Measurements from ENCODE around the gene CXCL16. TPM values are rescaled to one million over a fixed set of nuclear protein-coding genes. Genes with fewer than 3 reads are reported as not detected.

The CXCL16 gene
- total and polyA plus RNA-seq, 10 of the 15 experiments (the other 5 are each of a cell fraction or from before 2014, with no cell fraction given) = 0.15 to 2.2 (median 0.65) TPM

DNA sequence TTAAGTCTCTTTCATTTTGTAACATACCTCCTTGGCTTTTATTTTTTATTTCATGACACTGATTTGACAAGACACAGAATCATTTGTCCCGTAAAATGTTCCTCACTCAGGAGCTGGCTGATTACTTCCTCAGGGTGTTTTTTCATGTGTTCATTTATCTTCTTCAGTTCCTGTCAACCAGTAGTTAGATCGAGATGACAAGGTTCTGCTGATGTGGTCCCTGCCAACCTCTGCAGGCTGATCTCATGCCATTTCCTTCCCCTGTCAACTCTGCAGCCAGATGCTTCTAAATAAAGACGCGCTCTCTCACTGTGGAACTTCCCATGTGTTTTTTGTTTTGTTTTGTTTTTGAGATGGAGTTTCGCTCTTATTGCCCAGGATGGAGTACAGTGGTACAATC is 8.1 kb upstream of the CXCL16 start (continued):
- TF ChIP-seq, protein P1, sequence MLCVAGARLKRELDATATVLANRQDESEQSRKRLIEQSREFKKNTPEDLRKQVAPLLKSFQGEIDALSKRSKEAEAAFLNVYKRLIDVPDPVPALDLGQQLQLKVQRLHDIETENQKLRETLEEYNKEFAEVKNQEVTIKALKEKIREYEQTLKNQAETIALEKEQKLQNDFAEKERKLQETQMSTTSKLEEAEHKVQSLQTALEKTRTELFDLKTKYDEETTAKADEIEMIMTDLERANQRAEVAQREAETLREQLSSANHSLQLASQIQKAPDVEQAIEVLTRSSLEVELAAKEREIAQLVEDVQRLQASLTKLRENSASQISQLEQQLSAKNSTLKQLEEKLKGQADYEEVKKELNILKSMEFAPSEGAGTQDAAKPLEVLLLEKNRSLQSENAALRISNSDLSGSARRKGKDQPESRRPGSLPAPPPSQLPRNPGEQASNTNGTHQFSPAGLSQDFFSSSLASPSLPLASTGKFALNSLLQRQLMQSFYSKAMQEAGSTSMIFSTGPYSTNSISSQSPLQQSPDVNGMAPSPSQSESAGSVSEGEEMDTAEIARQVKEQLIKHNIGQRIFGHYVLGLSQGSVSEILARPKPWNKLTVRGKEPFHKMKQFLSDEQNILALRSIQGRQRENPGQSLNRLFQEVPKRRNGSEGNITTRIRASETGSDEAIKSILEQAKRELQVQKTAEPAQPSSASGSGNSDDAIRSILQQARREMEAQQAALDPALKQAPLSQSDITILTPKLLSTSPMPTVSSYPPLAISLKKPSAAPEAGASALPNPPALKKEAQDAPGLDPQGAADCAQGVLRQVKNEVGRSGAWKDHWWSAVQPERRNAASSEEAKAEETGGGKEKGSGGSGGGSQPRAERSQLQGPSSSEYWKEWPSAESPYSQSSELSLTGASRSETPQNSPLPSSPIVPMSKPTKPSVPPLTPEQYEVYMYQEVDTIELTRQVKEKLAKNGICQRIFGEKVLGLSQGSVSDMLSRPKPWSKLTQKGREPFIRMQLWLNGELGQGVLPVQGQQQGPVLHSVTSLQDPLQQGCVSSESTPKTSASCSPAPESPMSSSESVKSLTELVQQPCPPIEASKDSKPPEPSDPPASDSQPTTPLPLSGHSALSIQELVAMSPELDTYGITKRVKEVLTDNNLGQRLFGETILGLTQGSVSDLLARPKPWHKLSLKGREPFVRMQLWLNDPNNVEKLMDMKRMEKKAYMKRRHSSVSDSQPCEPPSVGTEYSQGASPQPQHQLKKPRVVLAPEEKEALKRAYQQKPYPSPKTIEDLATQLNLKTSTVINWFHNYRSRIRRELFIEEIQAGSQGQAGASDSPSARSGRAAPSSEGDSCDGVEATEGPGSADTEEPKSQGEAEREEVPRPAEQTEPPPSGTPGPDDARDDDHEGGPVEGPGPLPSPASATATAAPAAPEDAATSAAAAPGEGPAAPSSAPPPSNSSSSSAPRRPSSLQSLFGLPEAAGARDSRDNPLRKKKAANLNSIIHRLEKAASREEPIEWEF (IDR thresholded peaks at IDR 0.05; ENCODE audit: insufficient replicate concordance, low read depth, low read length) = no peak
- TF ChIP-seq LARP7 (IDR thresholded peaks at IDR 0.05) = no peak
- TF ChIP-seq, protein P2, sequence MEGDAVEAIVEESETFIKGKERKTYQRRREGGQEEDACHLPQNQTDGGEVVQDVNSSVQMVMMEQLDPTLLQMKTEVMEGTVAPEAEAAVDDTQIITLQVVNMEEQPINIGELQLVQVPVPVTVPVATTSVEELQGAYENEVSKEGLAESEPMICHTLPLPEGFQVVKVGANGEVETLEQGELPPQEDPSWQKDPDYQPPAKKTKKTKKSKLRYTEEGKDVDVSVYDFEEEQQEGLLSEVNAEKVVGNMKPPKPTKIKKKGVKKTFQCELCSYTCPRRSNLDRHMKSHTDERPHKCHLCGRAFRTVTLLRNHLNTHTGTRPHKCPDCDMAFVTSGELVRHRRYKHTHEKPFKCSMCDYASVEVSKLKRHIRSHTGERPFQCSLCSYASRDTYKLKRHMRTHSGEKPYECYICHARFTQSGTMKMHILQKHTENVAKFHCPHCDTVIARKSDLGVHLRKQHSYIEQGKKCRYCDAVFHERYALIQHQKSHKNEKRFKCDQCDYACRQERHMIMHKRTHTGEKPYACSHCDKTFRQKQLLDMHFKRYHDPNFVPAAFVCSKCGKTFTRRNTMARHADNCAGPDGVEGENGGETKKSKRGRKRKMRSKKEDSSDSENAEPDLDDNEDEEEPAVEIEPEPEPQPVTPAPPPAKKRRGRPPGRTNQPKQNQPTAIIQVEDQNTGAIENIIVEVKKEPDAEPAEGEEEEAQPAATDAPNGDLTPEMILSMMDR (IDR thresholded peaks at IDR 0.05 in 2 of 3, conservative IDR thresholded peaks at IDR 0.05 in 1 of 3; ENCODE audit: control insufficient read depth in 2 of 3, extremely low read depth in 1 of 3, insufficient read depth in 1 of 3, low read depth in 3 of 3, low read length in 3 of 3) = no peak
- TF ChIP-seq, protein P3, sequence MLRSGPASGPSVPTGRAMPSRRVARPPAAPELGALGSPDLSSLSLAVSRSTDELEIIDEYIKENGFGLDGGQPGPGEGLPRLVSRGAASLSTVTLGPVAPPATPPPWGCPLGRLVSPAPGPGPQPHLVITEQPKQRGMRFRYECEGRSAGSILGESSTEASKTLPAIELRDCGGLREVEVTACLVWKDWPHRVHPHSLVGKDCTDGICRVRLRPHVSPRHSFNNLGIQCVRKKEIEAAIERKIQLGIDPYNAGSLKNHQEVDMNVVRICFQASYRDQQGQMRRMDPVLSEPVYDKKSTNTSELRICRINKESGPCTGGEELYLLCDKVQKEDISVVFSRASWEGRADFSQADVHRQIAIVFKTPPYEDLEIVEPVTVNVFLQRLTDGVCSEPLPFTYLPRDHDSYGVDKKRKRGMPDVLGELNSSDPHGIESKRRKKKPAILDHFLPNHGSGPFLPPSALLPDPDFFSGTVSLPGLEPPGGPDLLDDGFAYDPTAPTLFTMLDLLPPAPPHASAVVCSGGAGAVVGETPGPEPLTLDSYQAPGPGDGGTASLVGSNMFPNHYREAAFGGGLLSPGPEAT (IDR thresholded peaks at IDR 0.05; ENCODE audit: low read depth) = no peak
- no peak for TF ChIP-seq NBN (IDR thresholded peaks at IDR 0.05)
- TF ChIP-seq PAX8 (IDR thresholded peaks at IDR 0.05) = no peak
- TF ChIP-seq, protein P4, sequence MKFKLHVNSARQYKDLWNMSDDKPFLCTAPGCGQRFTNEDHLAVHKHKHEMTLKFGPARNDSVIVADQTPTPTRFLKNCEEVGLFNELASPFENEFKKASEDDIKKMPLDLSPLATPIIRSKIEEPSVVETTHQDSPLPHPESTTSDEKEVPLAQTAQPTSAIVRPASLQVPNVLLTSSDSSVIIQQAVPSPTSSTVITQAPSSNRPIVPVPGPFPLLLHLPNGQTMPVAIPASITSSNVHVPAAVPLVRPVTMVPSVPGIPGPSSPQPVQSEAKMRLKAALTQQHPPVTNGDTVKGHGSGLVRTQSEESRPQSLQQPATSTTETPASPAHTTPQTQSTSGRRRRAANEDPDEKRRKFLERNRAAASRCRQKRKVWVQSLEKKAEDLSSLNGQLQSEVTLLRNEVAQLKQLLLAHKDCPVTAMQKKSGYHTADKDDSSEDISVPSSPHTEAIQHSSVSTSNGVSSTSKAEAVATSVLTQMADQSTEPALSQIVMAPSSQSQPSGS (IDR thresholded peaks at IDR 0.05; ENCODE audit: low read length) = no peak
- TF ChIP-seq, protein P5, sequence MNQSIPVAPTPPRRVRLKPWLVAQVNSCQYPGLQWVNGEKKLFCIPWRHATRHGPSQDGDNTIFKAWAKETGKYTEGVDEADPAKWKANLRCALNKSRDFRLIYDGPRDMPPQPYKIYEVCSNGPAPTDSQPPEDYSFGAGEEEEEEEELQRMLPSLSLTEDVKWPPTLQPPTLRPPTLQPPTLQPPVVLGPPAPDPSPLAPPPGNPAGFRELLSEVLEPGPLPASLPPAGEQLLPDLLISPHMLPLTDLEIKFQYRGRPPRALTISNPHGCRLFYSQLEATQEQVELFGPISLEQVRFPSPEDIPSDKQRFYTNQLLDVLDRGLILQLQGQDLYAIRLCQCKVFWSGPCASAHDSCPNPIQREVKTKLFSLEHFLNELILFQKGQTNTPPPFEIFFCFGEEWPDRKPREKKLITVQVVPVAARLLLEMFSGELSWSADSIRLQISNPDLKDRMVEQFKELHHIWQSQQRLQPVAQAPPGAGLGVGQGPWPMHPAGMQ (IDR thresholded peaks at IDR 0.05; ENCODE audit: borderline replicate concordance) = no peak
- no peak for TF ChIP-seq RB1 (IDR thresholded peaks at IDR 0.05; ENCODE audit: borderline replicate concordance)
- no peak for TF ChIP-seq POLR2AphosphoS5 (IDR thresholded peaks at IDR 0.05; ENCODE audit: low read length)
- TF ChIP-seq, protein P6, sequence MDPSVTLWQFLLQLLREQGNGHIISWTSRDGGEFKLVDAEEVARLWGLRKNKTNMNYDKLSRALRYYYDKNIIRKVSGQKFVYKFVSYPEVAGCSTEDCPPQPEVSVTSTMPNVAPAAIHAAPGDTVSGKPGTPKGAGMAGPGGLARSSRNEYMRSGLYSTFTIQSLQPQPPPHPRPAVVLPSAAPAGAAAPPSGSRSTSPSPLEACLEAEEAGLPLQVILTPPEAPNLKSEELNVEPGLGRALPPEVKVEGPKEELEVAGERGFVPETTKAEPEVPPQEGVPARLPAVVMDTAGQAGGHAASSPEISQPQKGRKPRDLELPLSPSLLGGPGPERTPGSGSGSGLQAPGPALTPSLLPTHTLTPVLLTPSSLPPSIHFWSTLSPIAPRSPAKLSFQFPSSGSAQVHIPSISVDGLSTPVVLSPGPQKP (IDR thresholded peaks at IDR 0.05; ENCODE audit: low read depth, low read length) = no peak
- TF ChIP-seq CHD2 (IDR thresholded peaks at IDR 0.05; ENCODE audit: borderline replicate concordance, low read depth, low read length) = no peak
- TF ChIP-seq RFX5 (IDR thresholded peaks at IDR 0.05; ENCODE audit: low read depth, low read length) = no peak
- no peak for TF ChIP-seq SUZ12 (IDR thresholded peaks at IDR 0.05; ENCODE audit: unreplicated experiment)
- peak; percentile 48; the same call in 1 of the 2 replicates for TF ChIP-seq EED (IDR thresholded peaks at IDR 0.05; ENCODE audit: low read depth)
- no peak for TF ChIP-seq SPI1 (IDR thresholded peaks at IDR 0.05; ENCODE audit: borderline replicate concordance, insufficient read depth, low read depth, low read length)
- TF ChIP-seq ZNF24 (IDR thresholded peaks at IDR 0.05) = no peak
- TF ChIP-seq MEF2A (IDR thresholded peaks at IDR 0.05; ENCODE audit: insufficient read depth, low read depth, low read length) = 0 out of 2 replicates have a peak, but pooled peaks have one; percentile 21

All from GM12878 (cell line).